DND-41 (cell line): ENCODE data around the gene SORCS1.

Source experiments
- EZH2 ChIP-seq: IDR thresholded peaks from 3 replicates; pipeline ENCODE4 v1.6.1; 2012; ENCODE audit warnings: borderline replicate concordance, low read depth, mild to moderate bottlenecking, moderate library complexity, low read length, inconsistent platforms; ENCODE audit not compliant: severe bottlenecking
- TF ChIP-seq, protein P1 (sequence below): IDR thresholded peaks from 2 replicates; pipeline ENCODE4 v1.5.1; 2012; ENCODE audit warnings: borderline replicate concordance, low read length, moderate library complexity, mild to moderate bottlenecking; ENCODE audit not compliant: poor library complexity, severe bottlenecking; ENCODE audit errors: extremely low read depth

DNA sequence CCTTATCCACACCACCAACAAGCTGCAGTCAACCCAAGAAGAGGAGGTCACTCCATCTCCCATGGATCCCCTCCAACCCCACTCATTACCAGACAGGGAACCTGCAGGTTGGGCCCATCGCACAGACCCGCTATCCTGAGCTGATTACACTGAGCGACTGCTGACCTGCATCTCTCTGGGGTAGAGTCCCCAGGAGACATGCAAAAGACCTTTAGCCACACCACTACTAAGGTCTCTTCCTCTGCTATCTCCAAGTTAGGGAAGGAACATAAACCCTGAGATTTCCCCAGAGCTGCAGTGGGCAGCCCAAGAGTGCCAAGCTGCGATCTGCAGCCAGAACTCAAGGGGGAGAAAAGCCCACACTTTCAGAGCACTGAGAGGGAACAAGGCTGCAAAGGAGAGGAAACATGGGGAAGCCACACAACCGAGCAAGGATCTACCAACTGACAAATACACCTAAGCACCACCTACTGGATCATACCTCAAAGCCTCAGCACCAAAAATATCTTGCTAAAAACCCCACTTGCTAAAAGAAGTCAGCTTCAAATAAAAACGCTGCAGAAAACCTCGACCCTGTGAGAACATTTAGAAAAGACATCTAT lies 298.2 kb downstream of the SORCS1 start:
- TF ChIP-seq, protein P1, sequence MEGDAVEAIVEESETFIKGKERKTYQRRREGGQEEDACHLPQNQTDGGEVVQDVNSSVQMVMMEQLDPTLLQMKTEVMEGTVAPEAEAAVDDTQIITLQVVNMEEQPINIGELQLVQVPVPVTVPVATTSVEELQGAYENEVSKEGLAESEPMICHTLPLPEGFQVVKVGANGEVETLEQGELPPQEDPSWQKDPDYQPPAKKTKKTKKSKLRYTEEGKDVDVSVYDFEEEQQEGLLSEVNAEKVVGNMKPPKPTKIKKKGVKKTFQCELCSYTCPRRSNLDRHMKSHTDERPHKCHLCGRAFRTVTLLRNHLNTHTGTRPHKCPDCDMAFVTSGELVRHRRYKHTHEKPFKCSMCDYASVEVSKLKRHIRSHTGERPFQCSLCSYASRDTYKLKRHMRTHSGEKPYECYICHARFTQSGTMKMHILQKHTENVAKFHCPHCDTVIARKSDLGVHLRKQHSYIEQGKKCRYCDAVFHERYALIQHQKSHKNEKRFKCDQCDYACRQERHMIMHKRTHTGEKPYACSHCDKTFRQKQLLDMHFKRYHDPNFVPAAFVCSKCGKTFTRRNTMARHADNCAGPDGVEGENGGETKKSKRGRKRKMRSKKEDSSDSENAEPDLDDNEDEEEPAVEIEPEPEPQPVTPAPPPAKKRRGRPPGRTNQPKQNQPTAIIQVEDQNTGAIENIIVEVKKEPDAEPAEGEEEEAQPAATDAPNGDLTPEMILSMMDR: no peak
- no peak for TF ChIP-seq EZH2
